ENCODE data around the gene MSANTD7.
A peak's percentile ranks its signal among the peaks of the same experiment; 100 is the strongest.
"Not testable (repeated sequence)": the region's sequence is repeated elsewhere in the genome, so short reads cannot be mapped to it uniquely, and the experiment has no call there.

Gene MSANTD7

DNA sequence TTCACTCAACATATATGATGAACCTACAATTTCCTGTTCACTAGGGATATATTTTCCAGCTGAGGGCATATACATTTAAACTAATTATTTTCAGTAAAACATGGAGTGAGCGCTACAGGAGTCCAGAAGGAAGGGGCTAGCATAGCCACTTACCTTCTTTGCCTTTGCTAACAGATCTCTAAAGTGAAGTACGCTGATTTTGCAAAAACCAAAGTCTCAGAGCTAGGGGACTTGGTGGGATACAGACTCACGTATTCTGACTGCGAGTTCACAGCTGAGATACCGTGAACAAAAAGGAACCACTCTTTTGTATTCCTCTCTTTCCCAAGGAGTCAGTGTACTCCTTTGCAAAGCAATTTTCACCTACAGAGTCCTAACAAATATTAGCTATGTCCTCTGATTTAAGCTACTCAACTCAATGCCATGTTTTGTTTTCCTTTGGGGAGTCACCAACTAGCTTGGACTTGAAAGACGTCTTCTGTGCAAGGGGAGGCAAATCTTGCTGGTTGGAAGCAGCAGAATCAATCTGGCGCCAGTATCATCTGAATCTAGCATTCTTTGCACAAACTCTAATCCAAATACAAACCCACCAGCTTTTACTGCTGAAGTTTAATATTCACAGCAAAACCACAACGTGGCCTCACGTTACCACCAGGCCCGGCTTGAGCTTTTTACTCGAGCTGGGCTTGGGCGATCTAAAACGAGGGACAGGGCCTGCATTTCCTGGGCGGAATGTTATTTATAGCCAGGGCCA, 926 bp upstream of the MSANTD7 start:
- no peak for DNase-seq (ENCODE audit: low spot score)

- DNase-seq (ENCODE audit: low spot score) = peak; percentile 40
These were observed 637 bp downstream of the MSANTD7 start for GRCh38 chr10:14838582-14839304.

GRCh38 chr10:14839305-14839695, 1.2 kb downstream of the MSANTD7 start:
- DNase-seq (ENCODE audit: low spot score) = no peak

GRCh38 chr10:14840178-14840577, 2.1 kb downstream of the MSANTD7 start:
- DNase-seq (ENCODE audit: low spot score) = no peak

- no peak for DNase-seq (ENCODE audit: low spot score)
These were observed 5.4 kb downstream of the MSANTD7 start for GRCh38 chr10:14843327-14843988.

GRCh38 chr10:14844948-14845347, 6.8 kb downstream of the MSANTD7 start:
- no peak for DNase-seq (ENCODE audit: low spot score)

DNA sequence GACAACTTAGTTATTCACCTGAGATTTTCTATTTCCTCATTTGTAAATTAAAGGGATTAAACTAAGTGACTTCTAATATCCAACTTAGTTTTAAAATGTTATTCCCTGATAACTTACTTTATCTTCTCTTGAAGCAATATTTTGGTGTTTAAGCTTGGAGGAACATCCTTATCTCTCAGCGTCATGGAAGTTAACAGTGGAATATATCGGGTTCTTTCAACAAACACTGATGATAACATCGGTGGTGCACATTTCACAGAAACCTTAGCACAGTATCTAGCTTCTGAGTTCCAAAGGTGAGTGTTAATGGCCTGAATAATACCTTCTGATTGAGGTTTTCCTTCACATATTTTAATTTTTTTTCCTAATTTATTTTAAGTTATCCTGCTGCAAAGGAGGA, 14.1 kb downstream of the MSANTD7 start:
- DNase-seq (ENCODE audit: low spot score) = no peak

DNA sequence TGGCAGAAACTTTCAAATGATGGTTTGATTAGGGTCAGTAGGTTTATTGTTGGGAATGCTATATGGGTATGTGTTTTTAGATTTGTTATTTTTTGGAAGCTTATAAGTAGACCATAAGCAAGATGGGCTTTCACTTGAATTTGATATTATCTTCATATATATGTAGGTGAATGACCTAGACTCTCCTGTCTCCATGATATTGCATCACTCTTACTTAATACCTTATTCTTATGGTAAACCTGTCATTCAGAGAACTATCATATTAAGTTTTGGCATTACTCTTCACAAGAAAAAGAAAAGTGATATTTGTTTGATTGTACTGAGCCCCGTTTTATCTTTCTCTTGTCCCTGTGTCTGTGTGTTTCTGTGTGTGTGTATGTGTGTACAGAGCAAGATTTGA, 17.3 kb downstream of the MSANTD7 start:
- no peak for DNase-seq (ENCODE audit: low spot score)

DNA sequence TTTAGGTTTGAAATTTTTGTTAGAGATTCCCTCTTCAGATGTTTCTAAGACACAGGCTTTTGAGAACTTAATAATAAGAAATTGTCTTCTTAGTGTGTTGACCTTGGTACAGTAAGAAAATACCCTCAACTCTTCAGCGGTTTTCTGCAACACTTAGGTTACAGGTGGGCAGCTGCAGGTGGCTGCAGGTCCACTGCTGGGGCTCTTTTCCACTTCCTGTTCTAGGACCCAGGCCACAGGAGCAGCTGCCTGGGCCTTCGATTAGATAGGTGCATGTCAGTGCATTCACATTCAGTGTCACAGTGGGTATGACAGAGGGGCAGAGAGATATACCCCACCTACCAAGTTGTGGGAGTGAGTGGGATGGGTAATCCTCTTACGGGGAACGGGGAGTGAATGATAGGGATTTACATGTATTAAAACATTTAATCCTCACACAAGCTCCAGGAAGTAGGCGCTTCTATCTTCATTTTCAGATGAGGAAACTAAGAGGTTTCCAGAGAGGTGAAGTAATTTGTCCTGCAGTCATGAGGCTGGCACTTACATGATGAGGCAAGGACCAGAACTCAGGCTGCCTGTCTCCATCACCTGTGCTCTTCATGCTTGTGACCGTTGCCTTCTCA, 20.3 kb downstream of the MSANTD7 start:
- no peak for DNase-seq (ENCODE audit: low spot score)

GRCh38 chr10:14859043-14859442, 20.9 kb downstream of the MSANTD7 start:
- DNase-seq (ENCODE audit: low spot score) = no peak

DNA sequence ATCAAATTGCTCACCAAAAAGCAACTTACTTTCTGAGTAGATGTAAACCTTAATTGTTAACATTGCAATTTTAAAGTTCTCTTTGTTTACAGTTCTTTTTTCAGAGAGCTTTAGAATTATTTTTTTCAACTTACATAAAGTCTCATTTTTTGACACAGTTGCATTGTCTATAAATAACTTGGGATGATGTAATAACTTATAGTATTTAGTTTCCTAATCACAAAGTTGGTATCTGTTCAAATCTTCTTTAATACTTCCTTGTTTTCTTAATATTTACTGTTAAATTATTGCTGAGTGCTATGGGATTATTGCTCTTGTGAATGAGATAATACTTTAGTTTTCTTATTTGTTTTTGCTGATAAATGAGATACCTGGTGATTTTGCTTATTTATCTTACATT, 21.7 kb downstream of the MSANTD7 start:
- no peak for DNase-seq (ENCODE audit: low spot score)

DNA sequence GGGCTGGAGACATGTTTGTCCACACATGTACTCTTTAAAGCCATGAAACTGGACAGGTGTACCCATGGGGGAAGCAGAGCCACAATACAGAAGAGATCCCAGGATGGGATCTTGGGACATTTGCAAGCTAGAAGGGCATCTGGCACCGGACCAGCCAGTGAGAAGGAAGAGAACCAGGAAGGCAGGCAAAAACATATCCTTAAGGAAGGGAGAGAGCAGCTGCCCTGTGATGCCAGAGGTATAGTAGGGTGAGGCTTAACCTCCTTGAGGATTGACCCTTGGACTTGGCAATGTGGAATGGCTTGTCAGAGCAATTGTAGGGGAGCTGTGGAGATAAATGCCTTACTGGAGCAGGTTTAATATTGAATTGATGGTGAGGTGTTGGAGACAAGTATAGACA, 22.7 kb downstream of the MSANTD7 start:
- DNase-seq (ENCODE audit: low spot score) = no peak

- not testable (repeated sequence) for DNase-seq (ENCODE audit: low spot score)
These were observed 26.4 kb downstream of the MSANTD7 start for GRCh38 chr10:14864466-14864865.

DNA sequence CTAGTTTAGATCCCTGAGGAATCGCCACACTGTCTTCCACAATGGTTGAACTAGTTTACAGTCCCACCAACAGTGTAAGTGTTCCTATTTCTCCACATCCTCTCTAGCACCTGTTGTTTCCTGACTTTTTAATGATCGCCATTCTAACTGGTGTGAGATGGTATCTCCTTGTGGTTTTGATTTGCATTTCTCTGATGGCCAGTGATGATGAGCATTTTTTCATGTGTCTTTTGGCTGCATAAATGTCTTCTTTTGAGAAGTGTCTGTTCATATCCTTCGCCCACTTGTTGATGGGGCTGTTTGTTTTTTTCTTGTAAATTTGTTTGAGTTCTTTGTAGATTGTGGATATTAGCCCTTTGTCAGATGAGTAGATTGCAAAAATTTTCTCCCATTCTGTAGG, 26.8 kb downstream of the MSANTD7 start:
- DNase-seq (ENCODE audit: low spot score) = not testable (repeated sequence)

DNA sequence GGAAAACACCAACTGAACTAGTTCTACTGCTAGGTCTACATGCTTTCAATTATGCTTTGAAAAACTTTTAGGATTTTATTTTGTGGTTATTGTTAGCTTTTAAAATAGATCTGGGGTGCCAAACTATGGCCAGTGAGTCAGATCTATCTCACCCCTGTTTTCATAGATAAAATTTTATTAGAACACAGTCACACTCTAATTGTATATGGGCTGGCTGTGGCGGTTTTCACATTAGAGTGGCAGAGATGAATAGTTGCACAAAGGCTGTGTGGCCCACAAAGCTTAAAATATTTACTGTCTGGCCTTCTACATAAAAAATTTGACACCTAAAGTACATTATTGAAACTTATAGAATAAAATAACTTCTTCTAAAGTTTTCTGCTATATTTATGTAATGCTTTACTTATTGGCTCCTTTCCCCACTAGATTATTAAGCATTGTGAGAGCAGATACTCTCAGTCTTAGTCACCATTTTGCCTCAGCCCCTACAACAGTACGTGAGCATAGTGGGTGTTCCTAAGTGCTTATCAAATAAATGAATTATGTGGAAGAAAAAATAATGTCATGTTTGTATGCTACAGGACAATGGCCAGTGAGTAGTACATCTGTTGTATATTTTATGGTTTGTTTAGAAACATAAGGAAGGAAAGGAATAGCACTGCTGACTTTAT, 35.1 kb downstream of the MSANTD7 start:
- DNase-seq (ENCODE audit: low spot score) = peak; percentile 21

GRCh38 chr10:14875941-14876340, 37.8 kb downstream of the MSANTD7 start:
- DNase-seq (ENCODE audit: low spot score) = no peak

- DNase-seq (ENCODE audit: low spot score) = no peak
These were observed 38.7 kb downstream of the MSANTD7 start for GRCh38 chr10:14876764-14877163.

- DNase-seq (ENCODE audit: low spot score) = peak; percentile 100
These were observed 40.4 kb downstream of the MSANTD7 start, which contains the start of gene SUV39H2 for GRCh38 chr10:14878266-14879123. TSS of gene SUV39H2 (plus strand) at chr10:14878866. CDS start at chr10:14878889, 23 bp downstream.

GRCh38 chr10:14879124-14879927, 41.2 kb downstream of the MSANTD7 start:
- peak; percentile 22 for DNase-seq (ENCODE audit: low spot score)

- no peak for DNase-seq (ENCODE audit: low spot score)
These were observed 41.8 kb downstream of the MSANTD7 start for GRCh38 chr10:14879928-14880193.

Measured in AG08396 (cell line).